HFF-Myc (cell line): ENCODE data around the gene AKAP6.

ENCODE experiments used
- DNase-seq: peaks from one replicate; pipeline ENCODE4 v3.0.0-alpha.2; 2011; ENCODE audit warnings: low read depth; ENCODE audit errors: extremely low read depth
- H3K4me3 ChIP-seq: replicated peaks from 2 replicates; pipeline ENCODE4 v1.5.1; 2011; ENCODE audit warnings: low read depth, mild to moderate bottlenecking, control low read depth, low read length
- TF ChIP-seq, protein P1 (sequence below): IDR thresholded peaks from 2 replicates; pipeline ENCODE4 v1.5.1; 2012; ENCODE audit warnings: mild to moderate bottlenecking, low read depth, low read length, control low read depth; ENCODE audit errors: missing control alignments

AKAP6 gene

GRCh38 chr14:32419429-32419828 is 90.3 kb downstream of the AKAP6 start:
- TF ChIP-seq, protein P1, sequence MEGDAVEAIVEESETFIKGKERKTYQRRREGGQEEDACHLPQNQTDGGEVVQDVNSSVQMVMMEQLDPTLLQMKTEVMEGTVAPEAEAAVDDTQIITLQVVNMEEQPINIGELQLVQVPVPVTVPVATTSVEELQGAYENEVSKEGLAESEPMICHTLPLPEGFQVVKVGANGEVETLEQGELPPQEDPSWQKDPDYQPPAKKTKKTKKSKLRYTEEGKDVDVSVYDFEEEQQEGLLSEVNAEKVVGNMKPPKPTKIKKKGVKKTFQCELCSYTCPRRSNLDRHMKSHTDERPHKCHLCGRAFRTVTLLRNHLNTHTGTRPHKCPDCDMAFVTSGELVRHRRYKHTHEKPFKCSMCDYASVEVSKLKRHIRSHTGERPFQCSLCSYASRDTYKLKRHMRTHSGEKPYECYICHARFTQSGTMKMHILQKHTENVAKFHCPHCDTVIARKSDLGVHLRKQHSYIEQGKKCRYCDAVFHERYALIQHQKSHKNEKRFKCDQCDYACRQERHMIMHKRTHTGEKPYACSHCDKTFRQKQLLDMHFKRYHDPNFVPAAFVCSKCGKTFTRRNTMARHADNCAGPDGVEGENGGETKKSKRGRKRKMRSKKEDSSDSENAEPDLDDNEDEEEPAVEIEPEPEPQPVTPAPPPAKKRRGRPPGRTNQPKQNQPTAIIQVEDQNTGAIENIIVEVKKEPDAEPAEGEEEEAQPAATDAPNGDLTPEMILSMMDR: no peak
- DNase-seq: no peak
- no peak overlapping the region for H3K4me3 ChIP-seq

GRCh38 chr14:32421781-32422180 is 92.7 kb downstream of the AKAP6 start:
- no peak for DNase-seq
- no peak overlapping the region for H3K4me3 ChIP-seq
- TF ChIP-seq, protein P1: no peak

DNA sequence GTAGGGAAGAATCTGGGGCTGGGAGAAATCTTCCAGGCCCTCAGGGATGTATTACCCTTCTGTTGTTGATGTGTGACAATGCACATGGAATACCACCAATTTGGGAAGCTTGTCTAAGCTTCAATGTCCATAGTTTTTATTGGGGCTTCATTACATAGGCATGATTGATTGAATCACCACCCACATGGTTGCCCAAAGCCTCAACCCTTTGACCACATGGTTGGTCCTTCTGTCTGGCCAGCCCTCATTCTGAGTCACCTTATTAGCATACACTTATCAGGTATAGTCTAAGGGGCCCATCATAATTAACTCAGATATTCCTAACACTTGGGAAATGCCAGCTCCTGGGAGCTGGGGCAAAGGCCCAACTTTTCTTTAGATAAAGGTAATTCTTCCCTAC is 93.3 kb downstream of the AKAP6 start:
- TF ChIP-seq, protein P1: no peak
- no peak for DNase-seq
- no peak overlapping the region for H3K4me3 ChIP-seq

DNA sequence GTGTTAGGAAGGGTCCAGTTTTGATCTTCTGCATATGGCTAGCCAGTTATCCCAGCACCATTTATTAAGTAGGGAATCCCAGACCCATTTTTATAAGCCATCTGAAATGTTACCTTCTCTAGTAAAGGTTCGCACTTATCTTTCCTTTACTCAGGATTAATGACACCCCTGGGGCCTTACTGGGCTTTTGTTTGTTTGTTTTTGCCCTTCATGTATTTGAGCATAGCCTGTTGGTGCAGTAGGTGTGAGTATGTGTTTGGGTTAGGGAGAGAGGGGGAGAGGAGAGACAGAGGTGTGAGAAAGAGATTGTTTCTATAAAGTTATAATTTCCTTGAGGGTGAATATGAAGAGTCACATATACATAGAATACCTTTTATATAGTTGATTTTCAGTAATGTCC is 96.9 kb downstream of the AKAP6 start:
- no peak overlapping the region for H3K4me3 ChIP-seq
- no peak for DNase-seq

GRCh38 chr14:32426586-32427388 is 97.7 kb downstream of the AKAP6 start:
- TF ChIP-seq, protein P1: no peak
- no peak for DNase-seq
- no peak overlapping the region for H3K4me3 ChIP-seq

More for the DNA sequence above, 96.9 kb downstream of the AKAP6 start:
- TF ChIP-seq, protein P1: no peak

DNA sequence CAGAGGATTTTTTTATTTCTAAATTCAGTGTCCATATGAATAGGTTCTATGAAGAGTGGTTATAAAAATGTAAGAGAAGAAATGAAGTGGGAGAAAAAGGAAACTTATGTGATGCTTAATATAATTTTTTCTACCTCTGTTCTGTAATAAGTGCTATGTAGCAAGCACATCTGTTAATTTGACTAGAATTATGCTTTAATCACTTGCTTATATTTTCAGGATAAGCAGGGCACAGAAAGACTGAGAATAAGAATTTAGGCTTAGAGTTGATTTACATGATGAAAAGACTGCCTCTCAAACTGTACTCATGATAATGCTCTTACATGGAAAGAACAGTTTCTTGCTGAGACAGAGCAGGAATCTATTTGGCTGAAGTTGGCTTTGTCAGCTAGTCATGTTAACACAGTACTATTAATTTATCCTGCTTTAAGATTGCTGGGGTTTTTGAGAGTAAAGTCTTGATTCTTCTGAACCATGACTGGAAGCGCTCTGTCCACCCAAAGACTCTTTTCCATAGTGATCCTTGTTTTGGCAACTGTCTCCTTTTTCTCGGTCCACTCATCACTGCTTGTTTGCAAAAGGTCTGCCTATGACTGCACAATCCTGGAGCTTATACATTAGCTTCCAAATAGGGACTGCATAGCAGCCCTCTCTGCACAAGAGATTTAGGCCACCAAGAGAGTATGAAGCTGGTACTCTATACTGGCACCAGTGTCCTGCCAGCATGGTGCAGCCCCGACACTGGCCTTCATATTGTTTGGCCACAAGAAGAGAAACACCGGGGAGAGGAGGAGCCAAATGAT is 98.8 kb downstream of the AKAP6 start:
- H3K4me3 ChIP-seq: no peak overlapping the region
- no peak for DNase-seq
- TF ChIP-seq, protein P1: no peak
